Measurements from ENCODE around the gene GINS2.

GINS2 gene

DNA sequence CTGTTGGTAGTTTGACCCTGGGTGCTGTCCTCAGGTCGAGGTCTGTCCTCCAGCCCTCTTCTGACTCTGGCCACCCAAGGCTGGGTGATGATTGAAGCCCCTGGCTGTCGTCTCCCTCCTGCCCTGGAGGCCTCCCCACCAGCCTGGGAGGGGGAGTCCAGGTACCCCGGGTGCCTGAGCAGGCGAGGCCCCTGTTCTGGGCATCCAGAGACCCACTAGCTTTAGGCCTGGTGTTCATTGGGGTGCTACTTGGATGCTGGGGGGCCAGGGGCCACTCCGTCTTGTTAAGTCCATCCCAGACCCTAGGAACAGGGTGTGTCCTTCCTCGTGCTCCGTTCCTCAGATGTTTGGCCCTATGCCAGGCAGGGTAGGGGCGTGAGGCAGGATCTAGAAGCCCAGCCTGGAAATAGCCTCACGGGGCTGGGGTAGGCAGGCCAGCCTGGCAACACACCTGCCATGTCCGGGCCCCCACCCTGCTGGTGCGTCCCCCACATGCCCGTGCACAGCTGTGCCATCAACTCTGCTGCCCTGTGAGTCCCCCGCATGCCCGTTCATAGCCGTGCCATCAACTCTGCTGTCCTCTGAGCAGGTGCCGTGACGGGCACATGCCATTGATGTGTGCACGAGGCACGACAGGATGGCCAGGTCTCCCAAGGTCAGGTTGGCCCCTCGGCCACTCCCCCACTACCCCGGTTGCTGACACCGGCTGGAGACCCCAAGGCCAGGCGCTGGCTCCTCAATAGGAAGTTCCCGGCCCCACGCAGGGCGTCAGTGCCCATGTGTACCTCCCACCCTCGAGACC, 36.9 kb downstream of the GINS2 start:
- DNase-seq, result no peak

DNA sequence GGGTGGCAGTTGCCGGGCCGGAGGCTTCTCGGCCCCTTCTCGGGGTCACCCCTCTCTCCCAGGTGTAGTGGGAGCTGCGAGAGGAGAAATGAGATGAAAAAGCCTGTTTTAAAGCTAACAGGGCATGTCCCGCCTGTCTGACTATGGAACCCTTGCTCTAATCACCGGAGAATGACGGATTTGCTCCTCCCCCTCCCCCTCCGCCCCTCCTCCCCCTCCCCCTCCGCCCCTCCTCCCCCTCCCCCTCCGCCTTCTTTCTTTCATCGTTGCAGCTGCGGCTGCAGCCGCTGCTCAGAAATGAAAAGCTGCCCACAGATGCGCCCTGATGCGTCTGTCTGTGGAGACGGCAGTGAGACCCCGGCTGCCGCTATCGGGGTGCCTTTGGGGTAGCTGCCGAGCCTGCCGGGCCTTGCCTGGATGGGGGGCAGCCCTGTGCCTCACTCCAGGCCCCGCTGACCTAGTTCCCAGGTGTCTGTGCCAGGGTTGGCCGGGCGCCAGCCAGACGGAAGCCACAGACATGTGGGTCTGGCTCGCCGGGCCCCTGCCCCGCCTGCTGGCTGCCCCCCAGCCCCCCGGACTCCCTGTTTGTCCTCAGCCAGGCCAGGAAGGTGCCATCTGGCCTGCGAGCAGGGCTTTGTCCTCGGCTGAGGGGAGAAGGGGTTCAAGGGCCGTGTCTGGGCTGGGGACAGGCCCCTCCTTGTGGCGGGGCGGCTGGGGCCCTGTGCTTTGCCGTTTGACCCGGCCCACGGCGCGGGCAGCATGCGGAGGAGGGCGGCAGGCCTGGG, 37.7 kb downstream of the GINS2 start:
- no peak for DNase-seq

DNA sequence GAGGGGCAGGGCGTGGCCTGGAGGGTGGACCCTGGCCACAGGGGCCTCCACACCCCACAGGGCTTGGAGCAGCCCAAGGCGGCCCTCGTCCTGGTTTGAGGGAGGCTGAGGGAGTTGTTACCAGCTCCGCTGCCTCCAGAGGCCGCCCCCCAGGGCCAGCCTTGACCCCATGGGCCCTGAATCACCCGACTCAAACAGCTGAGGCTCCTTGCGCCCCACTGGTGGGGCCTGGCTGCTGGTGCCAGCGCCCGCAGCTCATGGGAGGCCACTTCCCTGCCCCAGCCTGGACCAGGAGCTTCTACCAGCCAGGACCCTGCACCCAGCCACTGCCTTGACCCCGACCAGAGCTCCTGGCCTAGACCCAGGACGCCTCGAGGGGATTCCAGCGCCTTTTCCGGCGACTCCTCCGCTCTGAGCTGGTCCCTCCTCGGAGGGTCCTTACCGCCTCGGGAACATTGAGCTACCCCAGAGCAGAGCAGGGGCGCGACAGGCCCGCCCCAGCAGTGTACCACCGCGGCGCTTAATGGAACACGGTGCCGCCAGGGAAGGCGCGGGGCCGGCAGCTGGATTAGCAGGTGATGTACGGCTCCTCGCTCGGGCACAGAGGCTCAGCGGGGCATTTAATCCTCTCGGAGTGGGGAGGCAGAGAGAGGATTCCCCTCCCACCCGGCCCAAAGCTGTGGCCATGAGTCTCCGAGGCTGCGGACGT, 38.5 kb downstream of the GINS2 start:
- no peak for DNase-seq

DNA sequence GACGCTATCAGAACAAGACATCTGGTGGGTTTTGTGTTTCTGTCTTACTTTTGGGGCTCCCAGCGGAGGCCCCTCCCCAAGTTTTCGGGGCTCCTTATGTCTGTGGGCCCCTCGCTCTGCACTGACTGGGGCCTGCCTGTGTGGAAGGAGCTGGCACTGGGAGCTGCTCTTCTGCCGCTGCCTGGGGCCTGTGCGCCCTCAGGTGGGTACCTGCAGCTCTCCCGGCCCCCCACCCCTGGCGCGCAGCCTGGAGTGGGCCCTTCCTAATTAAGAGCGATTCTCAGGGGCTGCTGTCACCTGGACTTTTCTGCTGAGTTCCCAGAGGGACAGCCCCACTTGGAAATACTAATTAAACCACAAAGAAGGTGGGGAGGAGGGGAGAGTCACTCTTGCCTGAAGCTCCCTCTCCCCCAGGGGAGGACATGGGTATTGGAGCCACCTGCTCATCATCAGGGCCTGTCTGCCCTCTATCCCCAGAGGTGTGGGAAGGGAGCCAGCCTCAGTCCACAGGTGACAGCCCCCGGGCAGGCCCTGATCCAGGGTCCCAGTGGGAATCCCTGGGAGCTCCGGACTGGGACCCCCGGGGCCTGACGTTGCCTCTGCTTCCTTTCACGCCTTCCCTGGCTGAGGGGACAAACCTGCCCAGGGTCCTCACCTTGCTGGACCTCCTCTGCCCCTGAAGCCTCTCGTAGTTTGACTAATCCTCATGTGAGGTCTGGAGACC, 39.2 kb downstream of the GINS2 start:
- no peak for DNase-seq

DNA sequence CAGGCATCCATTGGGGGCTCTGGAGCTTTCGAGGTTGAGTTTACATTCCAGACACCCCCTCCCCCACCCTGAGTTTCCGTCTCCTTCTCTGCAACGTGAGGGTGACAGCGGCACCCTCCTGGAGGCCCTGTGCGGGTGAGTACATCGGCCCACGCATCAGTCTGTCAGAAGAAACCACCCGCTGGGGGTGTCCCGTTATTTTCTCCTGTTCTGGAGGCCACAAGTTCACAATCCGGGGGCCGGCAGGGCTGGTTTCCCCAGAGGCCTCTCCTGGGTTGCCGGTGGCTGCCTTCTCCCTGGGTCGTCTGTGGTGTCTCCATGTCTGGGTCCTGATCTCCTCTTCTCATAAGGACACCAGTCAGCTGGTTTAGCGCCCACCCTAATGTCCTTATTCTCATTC, 39.9 kb downstream of the GINS2 start:
- no peak for DNase-seq

DNA sequence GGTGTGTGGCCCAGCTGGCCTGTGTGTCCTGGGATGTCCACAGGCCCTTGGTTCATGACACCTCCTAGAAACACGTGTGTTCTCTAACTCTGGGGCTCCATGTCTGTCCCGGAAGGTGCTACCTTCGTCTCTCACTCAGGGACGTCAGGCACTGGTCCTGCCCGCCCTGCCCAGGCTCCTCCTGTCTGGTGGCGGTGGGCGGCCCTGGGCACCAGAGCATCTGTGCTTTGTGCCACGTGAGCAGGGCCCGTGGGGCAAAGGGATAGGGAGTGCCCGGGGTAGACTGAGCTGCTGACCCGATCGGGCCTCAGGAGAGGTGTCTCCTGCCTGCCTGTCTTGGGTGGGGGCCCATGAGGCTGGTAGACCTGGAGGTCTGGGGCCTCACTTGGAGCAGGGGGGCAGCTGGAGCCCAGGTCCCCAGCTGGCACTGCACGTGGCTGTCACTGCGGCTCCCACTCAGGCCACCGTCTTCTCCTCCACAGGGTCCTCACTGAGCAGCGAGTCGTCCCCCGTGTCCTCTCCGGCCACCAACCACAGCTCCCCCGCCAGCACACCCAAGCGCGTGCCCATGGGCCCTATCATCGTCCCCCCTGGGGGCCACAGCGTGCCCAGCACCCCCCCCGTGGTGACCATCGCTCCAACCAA, 40.6 kb downstream of the GINS2 start:
- no peak for DNase-seq

DNA sequence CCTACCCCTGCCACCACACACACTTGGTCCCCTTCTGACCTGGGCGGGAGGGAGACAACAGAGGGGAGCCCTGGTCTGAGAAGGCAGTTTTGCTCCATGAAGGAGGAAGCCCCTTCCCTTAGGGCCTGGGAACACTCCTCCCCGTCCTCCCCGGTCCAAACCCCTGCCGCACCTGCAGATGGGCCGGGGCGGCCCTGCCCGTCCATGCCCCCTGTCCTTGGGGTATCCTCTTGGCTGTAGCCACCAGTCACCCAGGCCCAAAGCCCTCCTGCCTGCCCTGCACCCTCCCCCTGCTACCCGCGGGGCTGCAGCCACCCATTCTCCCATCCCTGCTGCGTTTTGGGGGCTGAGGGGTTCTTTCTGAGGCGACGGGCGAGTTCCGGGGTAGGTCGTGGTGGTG, 41.8 kb downstream of the GINS2 start:
- no peak for DNase-seq

DNA sequence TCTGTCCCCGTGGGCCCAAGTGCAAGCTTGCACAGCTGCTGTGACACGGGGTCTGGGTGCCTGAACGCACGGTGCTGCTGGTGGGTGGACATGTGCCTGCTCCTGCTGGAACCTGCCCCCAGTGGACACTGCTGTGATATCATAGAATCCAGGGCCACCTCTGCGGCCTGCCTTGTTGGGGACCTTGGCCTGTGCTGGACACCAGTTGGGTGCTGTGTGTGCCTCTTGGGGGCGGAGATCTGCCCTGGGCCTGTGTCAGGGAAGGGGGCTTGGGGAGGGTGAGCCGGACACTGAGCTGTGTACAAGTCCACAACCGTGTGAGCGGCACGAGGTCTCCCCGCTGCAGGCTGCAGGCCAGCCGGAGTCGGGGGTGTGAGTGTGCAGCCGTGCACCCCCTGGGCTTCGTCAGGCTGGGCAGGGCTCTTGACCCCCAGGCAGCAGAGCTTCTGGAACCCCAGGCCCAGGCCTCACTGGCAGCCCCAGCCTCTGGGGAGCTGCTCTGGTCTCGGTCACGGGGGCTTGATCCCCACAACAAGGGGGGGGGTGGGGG, 42.3 kb downstream of the GINS2 start:
- DNase-seq, result no peak

DNA sequence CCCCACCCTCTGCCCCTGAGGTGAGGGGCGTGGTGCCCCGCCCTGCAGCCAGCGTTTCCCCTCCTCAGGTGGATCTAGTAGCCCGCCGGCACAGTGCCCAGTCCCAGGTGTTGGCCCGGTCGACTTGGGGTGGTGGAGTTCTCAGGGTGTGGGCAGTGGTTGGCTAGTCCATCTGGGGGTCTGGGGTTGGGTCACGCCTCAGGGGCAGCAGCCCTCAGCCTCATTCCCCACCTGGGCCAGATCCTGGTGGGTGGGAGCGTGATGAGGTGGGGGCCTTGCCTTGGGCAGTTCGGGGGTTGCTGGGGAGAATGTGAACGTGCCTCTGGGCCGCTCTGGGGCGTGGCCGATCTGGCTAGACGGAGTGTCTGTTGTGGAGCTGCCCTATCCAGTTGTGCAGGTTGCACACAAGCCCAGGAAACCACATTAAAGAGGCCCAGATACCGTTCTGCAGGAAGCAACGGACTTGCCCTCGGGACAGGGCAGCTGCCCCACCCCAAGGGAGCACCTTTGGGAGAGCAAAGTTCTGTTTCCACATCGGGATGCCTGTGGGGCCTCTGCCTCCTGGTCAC, 43.6 kb downstream of the GINS2 start:
- DNase-seq, result no peak

DNA sequence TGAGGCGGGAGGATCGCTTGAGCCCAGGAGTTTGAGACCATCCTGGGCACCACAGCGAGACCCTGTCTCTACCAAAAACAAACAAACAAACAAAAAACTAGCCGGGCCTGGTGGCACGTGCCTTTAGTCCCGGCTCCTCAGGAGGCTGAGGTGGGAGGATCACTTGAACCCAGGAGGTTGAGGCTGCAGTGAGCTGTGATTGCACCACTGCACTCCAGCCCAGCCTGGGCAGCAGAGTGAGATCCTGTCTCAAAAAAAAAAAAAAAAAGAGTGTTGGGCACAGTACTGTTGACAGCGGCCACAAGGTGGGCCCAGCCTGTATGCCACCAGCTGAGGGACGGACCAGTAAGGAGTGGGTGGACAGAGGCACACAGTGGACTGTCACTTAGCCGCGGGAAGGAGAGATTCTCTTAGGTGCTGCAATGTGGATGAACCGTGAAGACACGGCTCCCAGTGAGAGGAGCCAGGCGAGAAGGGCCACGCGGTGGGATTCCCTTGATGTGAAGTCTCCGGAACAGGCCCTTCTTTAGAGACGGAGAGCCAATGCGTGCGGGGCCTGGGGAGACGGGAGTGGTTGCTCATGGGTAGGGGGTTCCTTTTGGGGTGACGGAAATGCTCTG, 44.6 kb downstream of the GINS2 start:
- no peak for DNase-seq

DNA sequence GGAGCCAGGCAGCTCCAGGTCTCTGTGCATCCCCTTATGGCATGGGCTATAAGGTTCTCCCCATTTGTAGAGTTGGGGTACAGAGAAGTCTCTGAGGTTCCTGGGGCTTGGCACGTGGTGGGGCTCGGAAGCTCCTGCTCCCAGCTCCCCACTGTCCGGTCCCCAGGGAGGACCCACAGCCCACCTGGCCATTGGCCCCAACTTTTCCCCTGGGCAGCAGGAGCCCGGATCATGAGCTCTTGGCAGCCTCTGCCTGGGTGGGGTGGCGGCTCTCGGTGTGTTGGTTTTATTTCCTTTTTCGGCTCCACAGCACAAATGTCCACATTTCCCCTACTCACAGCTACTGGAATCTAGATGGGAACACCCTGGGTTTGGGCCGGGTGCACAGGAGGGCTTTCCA, 45.1 kb downstream of the GINS2 start:
- no peak for DNase-seq

DNA sequence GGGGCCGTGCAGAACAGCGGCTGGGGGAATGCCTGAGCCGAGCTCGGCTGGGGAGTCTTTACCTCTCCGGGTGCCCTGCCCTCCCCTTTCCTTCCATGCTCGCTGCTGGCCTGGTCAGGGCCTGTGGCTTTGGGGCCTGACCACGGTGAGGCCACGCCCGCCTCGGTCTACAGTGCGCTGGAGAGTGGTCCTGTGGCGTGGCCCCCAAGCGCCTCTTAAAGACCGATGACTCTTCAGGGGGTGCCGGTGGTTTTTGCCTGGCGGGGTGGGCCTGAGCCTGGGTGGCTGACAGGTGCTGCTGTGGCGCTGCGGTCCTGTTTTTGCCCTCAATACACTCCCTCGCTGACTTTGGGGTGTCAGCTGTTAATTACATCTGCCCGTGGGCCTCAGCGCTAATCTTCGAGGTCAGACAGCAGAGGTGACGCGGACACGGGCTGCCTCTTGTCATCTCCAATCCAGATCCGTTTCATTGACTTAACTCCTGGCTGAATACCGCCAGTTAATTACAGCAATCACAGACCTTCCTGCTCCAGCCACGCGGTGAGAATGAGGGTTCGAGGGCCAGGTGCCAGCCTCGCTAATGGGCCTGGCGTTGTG, 45.9 kb downstream of the GINS2 start:
- no peak for DNase-seq

DNA sequence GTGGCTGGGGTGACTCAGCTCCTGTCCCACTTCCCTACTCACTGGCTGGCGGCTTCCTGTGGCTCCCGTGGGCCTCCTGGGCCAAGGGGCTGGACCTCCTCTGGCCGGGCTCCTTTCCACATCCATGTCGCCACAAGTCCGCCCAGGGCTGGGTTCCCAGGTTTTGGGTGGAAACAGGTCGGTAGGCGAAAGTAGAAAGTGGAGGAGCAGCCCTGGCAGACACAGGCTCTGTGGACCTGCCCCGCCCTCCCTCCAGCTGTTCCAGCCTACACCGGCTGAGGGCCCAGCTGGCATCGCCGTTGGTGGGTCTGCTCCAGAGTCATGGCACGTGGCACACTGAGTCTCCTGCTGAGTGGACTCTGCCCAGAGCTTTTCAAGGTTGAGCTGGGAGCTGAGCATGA, 47.0 kb downstream of the GINS2 start:
- no peak for DNase-seq

DNA sequence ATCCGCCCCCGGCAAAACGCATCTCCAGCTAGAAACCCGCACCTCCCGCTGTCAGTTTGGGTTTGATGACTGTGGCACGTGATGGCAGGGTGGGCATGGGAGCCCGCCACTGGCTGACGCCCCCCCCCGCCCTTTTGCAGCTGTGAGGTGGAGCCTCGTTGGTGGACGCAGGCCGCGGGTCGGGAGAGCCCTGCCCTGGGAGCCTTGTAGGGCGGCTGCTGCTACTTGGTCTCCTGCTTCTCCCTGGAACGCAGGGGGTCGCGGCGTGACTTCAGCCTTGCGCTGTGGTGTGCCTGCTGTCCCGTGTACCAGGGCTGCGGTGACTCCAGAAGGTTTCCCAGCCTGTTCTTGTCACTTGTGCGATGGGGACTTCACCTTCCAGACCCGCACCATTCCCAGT, 47.4 kb downstream of the GINS2 start:
- DNase-seq, result no peak

DNA sequence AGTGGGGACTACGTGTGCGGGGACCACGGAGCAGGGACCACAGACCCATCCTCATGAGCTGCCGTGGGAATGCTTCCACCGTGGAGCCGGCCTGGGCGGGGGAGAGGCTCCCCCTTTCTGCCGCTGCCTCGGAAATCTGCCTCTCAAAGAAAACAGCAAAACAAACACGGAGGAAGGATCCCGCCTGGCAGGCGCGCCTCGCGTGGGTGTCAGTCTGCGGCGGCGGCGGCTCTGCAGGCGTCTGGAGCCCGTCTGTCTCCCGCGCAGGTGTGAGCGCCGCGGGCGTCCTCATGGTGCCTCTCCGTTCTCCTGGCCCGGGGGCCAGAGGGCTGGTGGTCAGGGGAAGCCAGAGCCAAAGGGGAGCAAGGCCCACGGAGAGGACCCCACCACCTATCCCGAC, 48.2 kb downstream of the GINS2 start:
- DNase-seq, result no peak

DNA sequence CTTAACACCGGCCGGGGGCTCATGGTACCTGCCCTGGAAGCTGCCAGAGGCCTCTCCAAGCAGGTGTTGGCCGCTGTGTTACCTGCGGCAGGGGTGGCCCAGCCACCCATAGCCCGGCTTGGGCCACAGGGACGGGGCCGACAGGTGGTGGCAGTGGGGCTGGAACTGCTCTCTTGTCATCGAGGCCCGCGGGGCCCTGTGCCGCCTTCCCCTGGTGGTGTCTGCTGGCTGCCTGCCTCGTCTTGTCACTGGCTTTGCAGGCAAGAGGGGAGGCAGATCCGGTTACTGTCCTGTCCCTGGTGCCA, 48.5 kb downstream of the GINS2 start:
- DNase-seq, result no peak

DNA sequence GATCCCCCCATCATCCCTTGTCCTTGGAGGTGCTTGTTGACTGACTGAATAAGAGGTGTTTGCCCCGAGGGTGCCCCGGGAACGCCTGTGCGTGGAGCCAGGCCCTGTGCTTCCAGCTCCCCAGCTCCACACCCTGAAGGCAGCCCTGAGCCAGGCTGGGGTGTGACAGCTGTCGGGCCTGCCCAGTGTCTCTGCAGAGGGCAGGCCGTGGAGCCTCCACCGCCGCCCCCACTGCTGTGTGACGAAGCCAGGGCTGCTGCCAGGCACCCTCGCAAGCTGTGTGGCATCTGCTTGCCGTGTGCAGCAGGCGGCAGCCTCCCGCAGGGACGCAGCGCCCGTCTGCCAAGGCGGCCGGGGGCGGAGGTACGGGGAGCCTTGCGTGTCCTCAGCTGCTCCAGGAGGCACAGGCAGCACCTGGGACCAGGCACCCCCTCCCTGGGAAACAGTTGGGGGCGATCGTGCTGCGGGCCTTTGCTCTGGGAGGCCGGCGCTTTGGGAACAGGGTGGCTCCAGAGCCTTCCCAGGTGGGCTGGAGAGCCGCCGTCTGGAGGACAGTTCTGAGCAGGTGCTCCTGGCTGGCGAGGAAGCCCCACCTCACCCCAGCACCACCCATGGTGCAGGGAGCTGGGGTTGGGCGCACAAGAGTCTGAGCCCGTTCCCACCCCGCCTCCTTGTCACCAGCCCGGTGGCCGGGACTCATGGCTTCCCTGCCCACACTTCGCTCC, 49.1 kb downstream of the GINS2 start:
- no peak for DNase-seq

DNA sequence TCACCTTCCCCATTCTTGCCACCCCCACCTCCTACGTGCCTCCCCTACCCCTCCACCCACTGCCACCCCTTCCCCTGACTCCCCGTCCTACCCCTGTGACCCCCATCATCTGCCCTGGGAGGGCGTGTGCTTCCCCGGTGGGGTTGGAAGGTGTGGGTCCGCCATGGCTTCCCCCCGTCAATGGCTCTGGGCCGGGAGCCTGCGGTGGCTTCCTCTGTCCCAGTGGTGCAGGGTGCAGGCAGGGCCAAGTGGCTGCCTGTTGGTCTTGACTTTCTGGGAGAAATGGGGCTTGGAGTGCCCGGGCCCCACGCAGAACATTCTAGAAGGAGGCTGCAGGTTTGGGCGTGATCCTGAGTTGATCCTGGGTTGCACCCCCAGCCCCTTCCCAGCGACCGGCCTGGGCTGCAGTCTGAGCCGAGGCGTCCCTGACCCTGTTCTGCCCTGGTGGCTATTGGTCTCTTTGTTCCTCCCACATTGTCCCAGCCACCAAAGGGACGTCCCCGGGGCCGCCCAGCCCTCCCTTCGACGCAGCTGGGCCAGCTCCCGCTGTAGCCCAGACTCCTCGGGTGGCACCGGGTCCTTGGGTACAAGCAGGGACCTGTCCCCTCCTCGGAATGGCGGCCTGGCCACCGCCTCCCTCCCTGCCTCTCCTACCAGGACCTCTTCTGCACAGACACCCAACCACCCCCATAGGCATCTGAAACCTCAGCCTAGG, 49.9 kb downstream of the GINS2 start:
- no peak for DNase-seq

DNA sequence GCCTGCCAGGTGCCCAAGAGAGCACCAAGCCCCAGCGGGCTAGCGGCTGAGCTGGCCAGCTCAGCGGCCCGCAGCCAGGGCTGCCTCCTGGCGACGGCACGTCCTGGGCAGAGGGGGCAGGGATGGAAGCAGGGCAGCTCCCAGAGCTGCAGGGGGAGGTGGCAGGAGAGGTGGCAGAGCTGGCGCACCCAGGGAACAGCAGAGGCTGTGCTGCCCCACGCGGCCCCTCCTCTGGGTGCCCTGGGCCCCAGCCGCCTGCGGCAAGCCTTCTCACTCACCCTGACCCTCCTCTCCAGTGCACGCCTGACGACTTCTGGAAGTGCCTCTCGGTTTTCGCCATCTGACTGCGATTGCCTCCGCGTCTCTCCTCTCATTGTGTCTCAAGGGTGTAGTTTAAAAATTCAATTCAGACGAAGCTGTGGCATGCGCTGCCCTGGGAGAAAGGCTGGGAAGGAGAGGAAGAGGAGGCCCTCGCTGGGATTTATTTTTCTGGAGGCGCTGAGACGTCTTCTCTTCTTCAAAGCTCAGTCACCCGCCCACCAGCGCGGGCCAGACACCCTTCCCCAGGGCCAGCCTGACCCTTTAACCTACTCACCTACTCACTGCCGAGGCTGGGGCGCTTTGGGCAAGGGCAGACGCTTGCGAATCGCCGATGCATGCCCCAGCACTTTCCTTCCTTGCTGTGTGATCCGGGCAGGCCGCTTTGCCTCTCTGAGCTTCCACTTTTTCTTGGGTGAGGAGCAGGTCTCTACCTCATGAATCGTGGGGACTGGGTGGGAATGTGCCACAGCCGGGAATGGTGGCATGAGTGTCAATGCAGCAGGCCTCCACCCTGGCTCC, 50.7 kb downstream of the GINS2 start:
- no peak for DNase-seq

All from HCEC 1CT (cell line).